Measurements from ENCODE around the gene BANP.
"Not testable (repeated sequence)": the region's sequence is repeated elsewhere in the genome, so short reads cannot be mapped to it uniquely, and the experiment has no call there.

DNA sequence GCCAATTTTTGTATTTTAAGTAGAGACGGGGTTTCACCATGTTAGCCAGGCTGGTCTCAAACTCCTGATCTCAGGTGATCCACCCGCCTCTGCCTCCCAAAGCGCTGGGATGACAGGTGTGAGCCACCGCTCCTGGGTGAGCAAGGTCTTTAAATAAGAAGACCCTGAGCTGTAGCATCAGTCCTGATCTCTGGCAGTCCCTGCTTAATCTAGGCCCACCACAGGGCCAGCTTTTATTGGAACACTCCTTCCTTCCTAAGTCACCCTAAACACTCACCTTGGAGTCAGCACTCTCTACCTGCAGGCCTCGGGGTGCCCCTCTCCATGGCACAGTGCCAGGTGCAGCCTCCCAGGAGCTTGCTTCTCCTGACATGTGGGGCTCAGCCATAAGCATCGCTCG is 45.7 kb upstream of the BANP start:
- TF ChIP-seq, protein P1, sequence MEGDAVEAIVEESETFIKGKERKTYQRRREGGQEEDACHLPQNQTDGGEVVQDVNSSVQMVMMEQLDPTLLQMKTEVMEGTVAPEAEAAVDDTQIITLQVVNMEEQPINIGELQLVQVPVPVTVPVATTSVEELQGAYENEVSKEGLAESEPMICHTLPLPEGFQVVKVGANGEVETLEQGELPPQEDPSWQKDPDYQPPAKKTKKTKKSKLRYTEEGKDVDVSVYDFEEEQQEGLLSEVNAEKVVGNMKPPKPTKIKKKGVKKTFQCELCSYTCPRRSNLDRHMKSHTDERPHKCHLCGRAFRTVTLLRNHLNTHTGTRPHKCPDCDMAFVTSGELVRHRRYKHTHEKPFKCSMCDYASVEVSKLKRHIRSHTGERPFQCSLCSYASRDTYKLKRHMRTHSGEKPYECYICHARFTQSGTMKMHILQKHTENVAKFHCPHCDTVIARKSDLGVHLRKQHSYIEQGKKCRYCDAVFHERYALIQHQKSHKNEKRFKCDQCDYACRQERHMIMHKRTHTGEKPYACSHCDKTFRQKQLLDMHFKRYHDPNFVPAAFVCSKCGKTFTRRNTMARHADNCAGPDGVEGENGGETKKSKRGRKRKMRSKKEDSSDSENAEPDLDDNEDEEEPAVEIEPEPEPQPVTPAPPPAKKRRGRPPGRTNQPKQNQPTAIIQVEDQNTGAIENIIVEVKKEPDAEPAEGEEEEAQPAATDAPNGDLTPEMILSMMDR (IDR thresholded peaks at IDR 0.05; ENCODE audit: low read length), result not testable (repeated sequence)
- TF ChIP-seq EZH2 (IDR thresholded peaks at IDR 0.05; ENCODE audit: borderline replicate concordance, low read length), result not testable (repeated sequence)

Measured in OCI-LY1 (cell line).